ENCODE results near the gene FBXO28. TPM values are rescaled to one million over a fixed set of nuclear protein-coding genes. Genes with fewer than 3 reads are reported as not detected.
"Not testable (repeated sequence)": the region's sequence is repeated elsewhere in the genome, so short reads cannot be mapped to it uniquely, and the experiment has no call there.

FBXO28 gene, protein sequence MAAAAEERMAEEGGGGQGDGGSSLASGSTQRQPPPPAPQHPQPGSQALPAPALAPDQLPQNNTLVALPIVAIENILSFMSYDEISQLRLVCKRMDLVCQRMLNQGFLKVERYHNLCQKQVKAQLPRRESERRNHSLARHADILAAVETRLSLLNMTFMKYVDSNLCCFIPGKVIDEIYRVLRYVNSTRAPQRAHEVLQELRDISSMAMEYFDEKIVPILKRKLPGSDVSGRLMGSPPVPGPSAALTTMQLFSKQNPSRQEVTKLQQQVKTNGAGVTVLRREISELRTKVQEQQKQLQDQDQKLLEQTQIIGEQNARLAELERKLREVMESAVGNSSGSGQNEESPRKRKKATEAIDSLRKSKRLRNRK
- polyA plus RNA-seq (ENCODE audit: low read depth in 6 of 6): 10 to 100 TPM; 22.7 to 37.2 (median 25.8) TPM

DNA sequence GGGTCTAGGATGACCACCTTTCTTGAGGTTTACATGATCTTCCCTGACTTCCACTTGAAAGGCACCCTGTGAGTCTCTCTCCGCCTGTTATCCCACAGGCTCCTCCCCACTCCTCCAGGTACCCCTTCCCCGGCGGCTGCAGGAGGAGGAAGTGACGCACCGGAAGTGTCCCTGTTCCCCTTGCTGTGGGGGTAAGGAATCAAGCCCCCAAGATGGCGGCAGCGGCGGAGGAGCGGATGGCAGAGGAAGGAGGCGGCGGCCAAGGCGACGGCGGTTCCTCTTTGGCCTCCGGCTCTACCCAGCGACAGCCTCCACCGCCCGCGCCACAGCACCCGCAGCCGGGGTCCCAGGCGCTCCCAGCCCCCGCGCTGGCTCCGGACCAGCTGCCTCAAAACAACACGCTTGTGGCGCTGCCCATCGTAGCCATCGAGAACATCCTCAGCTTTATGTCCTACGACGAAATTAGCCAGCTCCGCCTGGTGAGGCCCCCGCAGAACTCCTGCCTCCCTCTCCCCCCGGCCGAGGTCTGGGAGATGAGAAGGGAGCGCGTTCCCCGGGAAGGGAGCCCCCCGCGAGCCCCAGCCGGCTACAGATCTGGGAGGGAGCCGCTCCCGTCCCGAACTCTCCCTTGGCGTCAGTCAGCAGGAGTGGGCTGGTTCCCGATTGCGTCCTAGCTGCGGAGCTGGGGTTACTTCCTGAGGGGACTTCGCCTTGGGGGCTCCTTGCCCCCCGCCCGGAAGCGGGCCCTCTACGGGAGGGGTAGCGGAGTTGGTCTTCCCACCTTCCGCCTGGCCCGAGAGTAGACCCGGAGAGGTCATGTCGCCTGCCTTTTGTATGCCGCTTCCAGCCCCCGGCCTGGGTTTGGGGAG, at the start of gene FBXO28:
Gene FBXO28, plus strand, starts transcription at position 194 of the 869 bp plus-strand sequence. Its CDS starts 19 bp downstream, at position 213.
- Mint-ChIP-seq H3K4me1 (peaks cover 17 to 35% (median 22%) of the 10 kb centered on the region in 3 donors), H3K36me3 (peaks cover 0 to under 1% of the 10 kb centered on the region in 2 donors), H3K9me3 (no peaks in the 10 kb centered on the region), H3K27me3 (no peaks in the 10 kb centered on the region), H3K27ac (peak within 1 kb of the TSS; percentile 87 to 98 (median 95)), H3K4me3 (peak within 1 kb of the TSS; percentile 87 to 98 (median 96))
- DNase-seq: peak; percentile 86
- ATAC-seq (ENCODE audit: low read depth in 2 of 2): peak; percentile 88 to 90

DNA sequence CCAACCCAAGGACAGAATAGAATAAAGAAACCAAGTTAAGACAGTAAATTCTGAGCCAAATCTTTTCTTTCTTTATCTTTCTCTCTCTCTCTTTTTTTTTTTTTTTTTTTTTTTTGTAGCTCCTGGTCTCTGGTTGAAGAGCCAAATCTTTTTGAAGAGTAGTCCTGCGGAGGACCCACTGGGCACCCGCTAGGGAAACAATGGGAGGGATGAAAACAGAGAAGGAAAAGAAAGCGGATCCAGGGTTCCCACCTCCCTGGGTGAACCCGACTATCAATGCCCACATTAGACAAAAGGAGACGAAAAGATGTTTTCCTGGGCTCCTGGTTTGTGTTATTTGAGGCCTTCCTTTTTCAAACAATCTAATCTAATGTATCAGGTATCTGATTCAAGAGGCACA, 49.8 kb upstream of the FBXO28 start:
- no peak overlapping the region for H3K4me3 Mint-ChIP-seq
- ATAC-seq (ENCODE audit: low read depth in 2 of 2) (no peak), DNase-seq (no peak)
- H3K36me3 Mint-ChIP-seq: no peaks in the 10 kb centered on the region
- H3K9me3 Mint-ChIP-seq: peaks cover 0 to under 1% (median 0%) of the 10 kb centered on the region in 7 donors
- H3K27ac Mint-ChIP-seq: no peak overlapping the region
- H3K4me1 Mint-ChIP-seq: peaks cover 0 to 10% (median 7%) of the 10 kb centered on the region in 3 donors
- peaks cover 3 to 9% (median 6%) of the 10 kb centered on the region in 3 donors for H3K27me3 Mint-ChIP-seq

GRCh38 chr1:224065455-224065854, 48.5 kb upstream of the FBXO28 start:
- H3K4me1 Mint-ChIP-seq: peaks cover 0 to 10% (median 7%) of the 10 kb centered on the region in 3 donors
- ATAC-seq (ENCODE audit: low read depth in 2 of 2) (no peak), DNase-seq (no peak)
- H3K4me3 Mint-ChIP-seq: no peak overlapping the region
- no peaks in the 10 kb centered on the region for H3K36me3 Mint-ChIP-seq
- H3K9me3 Mint-ChIP-seq: no peaks in the 10 kb centered on the region
- peaks cover 6 to 21% (median 19%) of the 10 kb centered on the region in 3 donors for H3K27me3 Mint-ChIP-seq
- H3K27ac Mint-ChIP-seq: peak overlapping the region in 5 of 6 donors; percentile 19 to 69 (median 49)

DNA sequence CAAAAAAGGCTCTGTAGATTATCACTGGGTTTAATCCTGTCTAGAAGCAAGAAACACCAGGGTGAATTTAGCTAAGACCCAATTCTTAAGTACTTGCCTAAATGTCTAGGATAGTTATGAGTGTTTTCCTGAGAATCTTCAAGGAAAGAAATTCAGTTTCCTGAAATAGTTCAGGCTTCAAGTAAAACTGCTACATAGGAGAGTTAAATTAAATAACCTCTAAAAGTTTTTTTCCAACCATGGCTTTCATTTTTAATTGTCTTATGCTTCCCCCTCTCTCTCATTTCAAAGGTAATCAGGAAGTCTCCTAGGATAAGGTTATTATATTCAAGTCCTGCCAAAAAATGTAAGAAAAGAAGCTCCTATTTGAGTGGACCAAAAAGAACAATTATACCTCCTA, 46.7 kb upstream of the FBXO28 start:
- Mint-ChIP-seq H3K27ac (no peak overlapping the region), H3K4me3 (no peak overlapping the region), H3K36me3 (no peaks in the 10 kb centered on the region), H3K27me3 (peaks cover 8 to 39% (median 28%) of the 10 kb centered on the region in 3 donors), H3K4me1 (peaks cover 0 to 10% (median 7%) of the 10 kb centered on the region in 3 donors), H3K9me3 (peaks cover 0 to 1% (median 0%) of the 10 kb centered on the region in 7 donors)
- no peak for DNase-seq
- ATAC-seq (ENCODE audit: low read depth in 2 of 2): no peak

GRCh38 chr1:224067621-224068457, 46.1 kb upstream of the FBXO28 start:
- Mint-ChIP-seq H3K4me3 (no peak overlapping the region), H3K9me3 (peaks cover 0 to 3% (median 0%) of the 10 kb centered on the region in 7 donors), H3K27ac (peak overlapping the region in 1 of 6 donors; percentile 12), H3K36me3 (no peaks in the 10 kb centered on the region), H3K27me3 (peaks cover 14 to 45% (median 34%) of the 10 kb centered on the region in 3 donors), H3K4me1 (peaks cover 0 to 10% (median 7%) of the 10 kb centered on the region in 3 donors)
- no peak for DNase-seq
- ATAC-seq (ENCODE audit: low read depth in 2 of 2): no peak

DNA sequence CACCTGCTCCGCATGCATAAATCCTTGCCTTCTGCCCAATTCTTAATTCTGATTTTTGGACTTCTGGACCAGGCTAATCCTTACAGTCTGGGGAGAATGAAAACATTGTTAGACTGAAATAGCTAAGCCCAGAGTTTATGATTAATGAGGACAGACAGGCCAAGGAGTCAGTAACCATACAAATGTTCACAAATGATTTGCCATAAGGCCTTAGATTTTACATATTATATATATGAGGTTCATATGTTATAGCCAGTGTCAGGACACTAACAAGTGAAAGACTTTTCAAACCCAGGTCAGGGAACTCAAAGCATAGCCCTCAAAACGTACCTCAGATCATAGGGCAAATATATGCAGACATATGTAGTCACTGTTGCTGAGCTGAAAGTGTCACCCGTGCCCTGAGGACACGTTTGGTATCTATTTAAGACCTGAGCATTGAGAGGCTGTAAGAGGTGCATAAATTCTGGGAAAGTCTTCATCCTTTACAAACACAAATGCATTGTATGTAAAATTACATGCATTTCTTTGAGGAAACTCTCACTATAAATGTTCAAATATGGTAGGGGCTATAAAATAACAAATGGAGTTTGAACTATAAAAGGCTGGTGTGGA, 45.3 kb upstream of the FBXO28 start:
- Mint-ChIP-seq H3K27me3 (peaks cover 19 to 50% (median 38%) of the 10 kb centered on the region in 3 donors), H3K9me3 (peaks cover 0 to 3% (median 0%) of the 10 kb centered on the region in 7 donors), H3K27ac (no peak overlapping the region), H3K4me3 (no peak overlapping the region), H3K4me1 (peaks cover 0 to 10% (median 7%) of the 10 kb centered on the region in 3 donors), H3K36me3 (no peaks in the 10 kb centered on the region)
- DNase-seq (no peak), ATAC-seq (ENCODE audit: low read depth in 2 of 2) (no peak)

- peaks cover 0 to 3% (median 0%) of the 10 kb centered on the region in 7 donors for H3K9me3 Mint-ChIP-seq
- H3K36me3 Mint-ChIP-seq: no peaks in the 10 kb centered on the region
- DNase-seq (no peak), ATAC-seq (ENCODE audit: low read depth in 2 of 2) (no peak)
- H3K4me3 Mint-ChIP-seq: no peak overlapping the region
- peaks cover 24 to 54% (median 38%) of the 10 kb centered on the region in 3 donors for H3K27me3 Mint-ChIP-seq
- H3K27ac Mint-ChIP-seq: no peak overlapping the region
- peaks cover 0 to 10% (median 7%) of the 10 kb centered on the region in 3 donors for H3K4me1 Mint-ChIP-seq
Measured at GRCh38 chr1:224069138-224069537, 44.8 kb upstream of the FBXO28 start.

- no peak overlapping the region for H3K4me3 Mint-ChIP-seq
- ATAC-seq (ENCODE audit: low read depth in 2 of 2) (no peak), DNase-seq (no peak)
- H3K27ac Mint-ChIP-seq: no peak overlapping the region
- peaks cover 24 to 68% (median 50%) of the 10 kb centered on the region in 3 donors for H3K27me3 Mint-ChIP-seq
- H3K4me1 Mint-ChIP-seq: peaks cover 0 to 3% (median 0%) of the 10 kb centered on the region in 3 donors
- no peaks in the 10 kb centered on the region for H3K36me3 Mint-ChIP-seq
- H3K9me3 Mint-ChIP-seq: peaks cover 0 to 3% (median 0%) of the 10 kb centered on the region in 7 donors
Measured at GRCh38 chr1:224070521-224070920, 43.4 kb upstream of the FBXO28 start.

DNA sequence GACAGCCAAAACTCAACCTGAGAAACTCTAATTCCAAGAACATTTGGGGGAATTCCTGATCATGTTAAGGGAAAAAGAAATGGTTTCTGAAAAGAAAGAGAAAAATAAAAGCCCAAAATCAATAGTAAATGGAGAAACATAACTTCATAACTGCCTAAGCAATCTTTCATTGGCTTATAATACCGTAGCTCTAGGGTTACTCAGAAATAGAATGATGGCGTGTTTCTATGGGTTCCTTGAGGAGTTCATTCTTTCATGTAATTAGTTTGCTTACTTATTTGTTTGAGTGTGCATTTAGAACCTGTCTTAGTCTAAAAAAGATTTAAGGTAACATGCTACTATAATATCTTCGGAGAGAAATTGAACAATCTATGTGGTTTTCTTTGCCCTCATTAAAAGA, 37.5 kb upstream of the FBXO28 start:
- H3K4me3 Mint-ChIP-seq: no peak overlapping the region
- H3K4me1 Mint-ChIP-seq: no peaks in the 10 kb centered on the region
- no peak overlapping the region for H3K27ac Mint-ChIP-seq
- H3K27me3 Mint-ChIP-seq: peaks cover 20 to 54% (median 44%) of the 10 kb centered on the region in 3 donors
- no peaks in the 10 kb centered on the region for H3K36me3 Mint-ChIP-seq
- H3K9me3 Mint-ChIP-seq: peaks cover 0 to 3% (median 0%) of the 10 kb centered on the region in 7 donors
- ATAC-seq (ENCODE audit: low read depth in 2 of 2): no peak
- DNase-seq: no peak

DNA sequence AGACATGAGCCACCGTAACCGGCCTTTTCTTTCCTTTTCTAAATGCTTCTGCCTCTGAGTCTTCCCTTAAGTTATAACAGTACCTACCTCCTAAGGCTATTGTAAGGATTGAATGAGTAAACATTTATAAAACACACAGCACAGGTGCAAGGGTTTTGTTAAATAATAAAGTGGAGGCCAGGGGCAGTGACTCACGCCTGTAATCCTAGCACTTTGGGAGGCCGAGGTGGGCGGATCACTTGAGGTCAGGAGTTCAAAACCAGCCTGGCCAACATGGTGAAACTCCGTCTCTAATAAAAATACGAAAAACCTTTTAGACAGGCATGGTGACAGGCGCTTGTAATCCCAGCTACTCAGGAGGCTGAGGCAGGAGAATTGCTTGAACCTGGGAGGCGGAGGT, 34.3 kb upstream of the FBXO28 start:
- ATAC-seq (ENCODE audit: low read depth in 2 of 2); H3K36me3 Mint-ChIP-seq; DNase-seq; H3K4me1 Mint-ChIP-seq; H3K27ac Mint-ChIP-seq; H3K4me3 Mint-ChIP-seq; H3K9me3 Mint-ChIP-seq: not testable (repeated sequence)
- H3K27me3 Mint-ChIP-seq: peaks cover 15 to 47% (median 27%) of the 10 kb centered on the region in 3 donors

DNA sequence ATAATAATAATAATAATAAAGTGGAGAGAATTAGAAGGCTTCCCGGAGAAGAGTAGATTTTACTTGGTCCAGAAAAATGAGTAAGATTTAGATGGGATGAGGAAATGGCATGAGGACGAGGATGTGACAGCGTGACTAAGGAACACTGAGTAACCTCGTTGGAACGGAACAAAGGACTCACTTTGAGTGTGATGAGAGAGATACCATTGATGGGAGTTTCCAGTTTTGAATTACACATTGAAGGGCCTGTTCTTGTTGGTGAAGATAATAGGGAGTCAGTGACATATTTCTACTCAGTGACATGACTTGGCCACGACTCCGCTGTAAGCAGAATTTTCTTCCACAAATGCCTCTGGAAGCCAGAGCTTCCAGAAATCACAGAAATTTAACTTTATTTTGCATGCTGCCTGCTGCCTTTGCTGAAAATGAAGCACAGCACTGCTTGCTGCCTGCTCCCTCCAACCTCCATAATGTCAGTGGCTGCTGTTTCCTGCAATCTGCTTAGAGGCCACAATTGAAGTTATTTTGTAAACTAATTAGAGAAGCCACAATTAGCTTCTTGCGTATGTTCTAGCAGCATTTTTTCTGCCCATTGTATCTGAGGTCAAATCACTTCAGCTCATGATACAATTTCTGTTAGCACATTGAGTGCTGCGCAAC, 33.7 kb upstream of the FBXO28 start:
- Mint-ChIP-seq H3K27me3 (peaks cover 15 to 41% (median 21%) of the 10 kb centered on the region in 3 donors), H3K9me3 (no peaks in the 10 kb centered on the region), H3K36me3 (no peaks in the 10 kb centered on the region), H3K4me1 (no peaks in the 10 kb centered on the region), H3K27ac (no peak overlapping the region), H3K4me3 (no peak overlapping the region)
- ATAC-seq (ENCODE audit: low read depth in 2 of 2): no peak
- no peak for DNase-seq

- Mint-ChIP-seq H3K27ac (peak overlapping the region in 1 of 6 donors; percentile 8), H3K36me3 (no peaks in the 10 kb centered on the region), H3K4me1 (no peaks in the 10 kb centered on the region), H3K9me3 (no peaks in the 10 kb centered on the region), H3K27me3 (peaks cover 15 to 40% (median 23%) of the 10 kb centered on the region in 3 donors), H3K4me3 (no peak overlapping the region)
- no peak for DNase-seq
- no peak for ATAC-seq (ENCODE audit: low read depth in 2 of 2)
Measured at GRCh38 chr1:224081604-224082003, 32.3 kb upstream of the FBXO28 start.

Measured in naive B cell (primary cell).